ENCODE measurements around the gene PFDN4.

DNA sequence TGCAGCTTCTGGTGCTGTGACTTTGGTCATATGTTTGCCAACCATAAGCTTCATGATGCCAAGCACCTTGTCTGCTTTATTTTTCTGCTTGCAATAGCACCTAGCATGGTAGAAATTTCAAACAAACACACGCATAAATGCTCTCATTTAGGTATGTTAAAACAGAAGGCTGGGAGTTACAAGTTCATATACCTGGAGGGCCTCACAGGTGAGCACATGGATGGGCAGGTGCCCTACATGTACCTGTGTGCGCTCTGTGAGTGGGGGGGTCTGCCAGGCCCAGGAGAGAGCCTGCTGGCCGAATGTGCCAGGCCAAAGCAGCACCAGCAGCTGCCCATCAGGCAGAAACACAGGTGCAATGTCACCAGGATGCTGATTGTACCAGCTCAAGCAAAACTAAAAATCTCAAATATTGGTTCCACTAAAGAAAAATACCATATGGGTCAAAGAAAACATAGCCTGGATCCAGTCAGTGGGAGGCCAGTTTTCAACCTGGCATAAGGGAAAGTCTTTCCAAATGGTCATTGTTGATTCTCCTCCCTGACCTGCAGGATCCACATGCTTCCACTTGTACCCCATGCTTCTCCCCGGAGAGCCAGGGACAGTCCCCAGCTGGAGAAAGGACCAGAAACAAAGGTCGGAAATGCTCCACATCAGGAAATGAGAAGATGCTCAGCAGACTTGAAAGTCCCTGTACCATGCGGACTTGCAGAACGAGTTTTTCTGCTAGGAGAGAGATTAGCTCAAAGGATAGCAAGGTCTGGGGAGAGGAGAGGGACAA is 7.2 kb upstream of the PFDN4 start:
- no peak for TF ChIP-seq POLR2A (IDR thresholded peaks at IDR 0.05)
- no peak for TF ChIP-seq CTCF (IDR thresholded peaks at IDR 0.05)

Measured in thyroid gland (tissue), 4 donors.